Posterior vena cava (tissue), 2 donors: ENCODE results near the gene HLX. TPM values are rescaled to one million over a fixed set of nuclear protein-coding genes. Genes with fewer than 3 reads are reported as not detected.

Source experiments
- DNase-seq: peaks from one replicate; pipeline ENCODE4 v3.0.0-alpha.2; 2020; ENCODE audit warnings: low spot score
- intact Hi-C, 2 donors: fragments of 100-400 bp; cut with DNase I; formaldehyde crosslinking; loops; one replicate each; pipeline versions ENCODE4 v1.14.1 to v1.14.2; 2022 to 2023
- total RNA-seq, 2 donors: library from RNA; stranded (reverse); fragmentation: NEBNext Ultra II Directional; extraction: Animal tissue kit (Norgen Biotek cat#: 25700); gene quantifications; one replicate each; pipeline ENCODE4 v1.2.1, GENCODE V29; 2021
- donor health status: DM: yes; HTN: yes; CAD: no.
- donor health status: DM: yes; HTN: yes; CAD: no.

HLX gene
- total RNA-seq, 2 donors from 2014 or later: 16.2 to 22.1 TPM

DNA sequence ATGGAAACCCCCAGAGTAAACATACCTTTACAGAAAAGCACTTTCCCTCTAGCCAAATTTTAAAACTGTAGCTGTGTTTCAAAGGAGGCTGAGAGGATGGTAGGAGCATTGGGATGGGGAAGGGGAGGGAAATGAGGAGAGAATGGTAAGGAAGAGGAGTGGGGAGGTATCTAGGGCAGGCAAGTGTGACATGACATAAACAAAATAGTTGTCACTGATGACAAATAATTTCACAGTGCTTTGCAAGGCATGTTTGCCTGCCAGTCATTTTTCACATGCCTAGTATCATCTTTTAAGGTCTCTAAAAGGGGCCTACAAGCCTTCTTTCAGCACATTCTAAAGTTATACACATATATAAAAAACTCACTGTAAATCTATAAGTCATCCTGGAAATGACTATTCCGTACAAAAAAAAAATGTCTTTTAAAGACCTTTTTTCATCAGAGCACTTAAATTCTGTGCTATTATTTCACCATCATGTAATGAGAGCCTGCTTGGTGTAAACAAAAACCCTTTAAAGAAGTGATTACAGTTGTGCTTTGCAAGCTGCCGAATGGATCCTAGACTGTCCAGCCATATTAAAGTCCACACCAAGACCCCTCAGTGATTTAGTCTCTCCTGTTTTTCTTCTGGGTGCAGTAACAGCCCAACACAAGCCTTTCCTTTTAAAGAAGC is 38.4 kb downstream of the HLX start:
- DNase-seq: no peak
- intact Hi-C loops: no loop called here

DNA sequence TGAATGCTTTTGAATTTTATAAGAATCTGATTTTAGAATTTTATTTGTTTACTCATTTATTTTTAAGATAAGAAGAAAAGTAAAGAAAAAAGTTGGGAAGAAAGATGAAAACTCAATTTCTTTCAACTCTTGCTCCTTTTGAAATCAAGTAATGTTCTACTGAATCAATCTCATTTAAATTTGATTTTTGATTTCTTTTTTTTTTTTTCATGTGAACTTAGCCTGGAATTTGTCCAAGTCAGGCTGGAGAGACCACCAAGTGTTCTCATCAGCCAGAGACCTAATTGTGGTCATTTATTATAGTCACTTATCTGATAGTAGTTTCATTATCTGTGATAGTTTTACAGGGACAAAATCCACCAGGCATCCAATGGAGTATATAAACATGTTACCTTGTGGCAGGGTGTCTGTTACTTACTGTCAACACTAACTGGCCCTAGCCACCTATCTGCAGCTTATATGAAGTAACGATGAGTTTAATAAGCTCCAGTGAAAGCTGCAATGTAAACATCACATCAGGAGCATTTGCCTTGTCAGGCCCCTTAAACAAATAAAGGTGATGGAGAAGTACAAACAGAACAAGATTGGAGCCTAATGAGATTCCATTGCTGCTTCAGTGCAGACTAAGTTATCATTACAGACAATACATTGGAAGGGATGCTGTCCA is 39.2 kb downstream of the HLX start:
- DNase-seq: no peak
- intact Hi-C loops: no loop called here

DNA sequence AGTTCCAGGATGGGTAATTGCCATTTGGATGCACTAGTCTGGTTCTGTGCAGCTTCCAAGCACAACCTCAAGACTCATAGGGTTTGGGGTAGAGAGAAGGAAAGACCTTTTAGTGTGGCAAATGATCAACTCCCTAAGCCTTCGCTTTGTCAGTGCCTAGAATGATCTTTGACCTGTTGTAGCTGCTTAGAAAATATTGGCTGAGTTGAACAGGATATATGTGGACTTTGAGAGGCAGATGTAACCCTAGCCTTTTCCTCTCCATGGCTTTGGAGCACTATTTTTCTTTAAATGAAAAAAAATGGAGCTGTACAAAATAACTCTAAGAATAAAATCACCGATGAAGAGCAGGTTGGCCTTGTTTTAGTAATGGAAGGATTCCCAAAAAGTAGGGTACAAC is 41.7 kb downstream of the HLX start:
- intact Hi-C loops: no loop called here
- DNase-seq: no peak

DNA sequence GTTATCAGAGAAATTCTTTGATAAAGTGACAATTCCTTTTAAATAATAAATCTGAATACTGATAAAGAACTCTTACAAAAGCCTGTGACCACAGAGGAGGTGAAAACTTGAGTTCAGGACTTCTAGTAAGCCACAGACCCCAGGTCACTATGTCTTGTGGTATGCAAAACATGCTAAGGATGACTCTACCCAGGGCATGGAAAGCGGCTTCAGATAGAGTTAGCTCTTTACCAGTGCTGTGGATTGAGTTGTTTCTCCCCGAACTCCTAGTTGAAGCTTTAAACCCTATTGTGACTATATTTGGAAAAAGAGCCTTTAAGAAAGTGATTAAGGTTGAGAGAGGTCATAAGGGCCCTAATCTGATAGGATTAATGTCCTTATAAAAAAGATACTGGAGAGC is 42.3 kb downstream of the HLX start:
- intact Hi-C loops: no loop called here
- no peak for DNase-seq

DNA sequence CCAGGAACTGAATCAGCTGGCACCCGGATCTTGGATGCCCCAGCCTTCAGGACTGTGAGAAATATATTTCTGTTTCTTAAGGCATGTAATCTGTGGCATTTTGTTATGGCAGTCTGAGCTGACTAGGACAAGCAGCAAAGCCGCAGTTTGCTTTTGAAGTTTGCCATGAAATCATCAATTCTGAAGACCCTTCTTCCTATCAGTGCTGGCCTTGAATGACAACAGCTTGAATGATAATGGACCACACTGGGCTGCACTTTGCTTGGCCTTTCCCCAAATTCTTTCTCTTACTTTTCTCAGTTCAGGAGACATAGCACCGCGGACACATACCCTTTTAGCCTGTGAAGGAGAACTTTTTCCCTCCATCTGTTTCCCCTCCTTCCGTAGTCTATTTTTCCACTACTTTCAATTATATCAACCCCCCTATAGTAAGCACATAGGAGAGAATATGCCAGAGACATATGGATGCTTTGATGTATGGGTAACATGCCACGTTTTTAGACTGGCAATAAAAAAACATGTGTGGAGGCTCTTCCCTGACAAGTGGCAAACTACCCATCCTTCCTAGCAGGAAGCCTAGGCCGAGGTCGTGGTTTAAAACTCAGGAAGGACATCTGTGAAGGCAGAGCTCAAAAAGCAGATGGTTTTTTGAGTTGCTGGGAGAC is 42.9 kb downstream of the HLX start:
- intact Hi-C loops: no loop called here
- DNase-seq: no peak

DNA sequence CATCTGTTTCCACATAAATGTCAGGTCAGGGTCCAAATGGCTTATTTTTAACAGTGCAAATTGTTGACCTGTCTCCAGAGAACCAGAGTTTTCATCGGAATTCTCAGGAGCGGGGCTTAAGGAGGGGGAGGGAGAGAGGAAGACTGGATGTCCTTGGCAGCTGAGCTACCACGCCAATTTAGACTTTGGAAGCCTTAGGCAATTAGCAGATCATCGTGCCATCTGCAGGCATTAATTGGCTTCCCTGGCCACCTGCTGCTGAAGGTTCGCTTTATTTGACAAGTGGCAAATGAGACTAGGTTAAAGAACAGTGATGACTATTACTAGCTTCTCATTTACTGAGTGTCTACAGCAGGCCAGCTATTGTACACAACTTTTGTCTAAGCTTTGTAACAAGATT is 43.7 kb downstream of the HLX start:
- no peak for DNase-seq

DNA sequence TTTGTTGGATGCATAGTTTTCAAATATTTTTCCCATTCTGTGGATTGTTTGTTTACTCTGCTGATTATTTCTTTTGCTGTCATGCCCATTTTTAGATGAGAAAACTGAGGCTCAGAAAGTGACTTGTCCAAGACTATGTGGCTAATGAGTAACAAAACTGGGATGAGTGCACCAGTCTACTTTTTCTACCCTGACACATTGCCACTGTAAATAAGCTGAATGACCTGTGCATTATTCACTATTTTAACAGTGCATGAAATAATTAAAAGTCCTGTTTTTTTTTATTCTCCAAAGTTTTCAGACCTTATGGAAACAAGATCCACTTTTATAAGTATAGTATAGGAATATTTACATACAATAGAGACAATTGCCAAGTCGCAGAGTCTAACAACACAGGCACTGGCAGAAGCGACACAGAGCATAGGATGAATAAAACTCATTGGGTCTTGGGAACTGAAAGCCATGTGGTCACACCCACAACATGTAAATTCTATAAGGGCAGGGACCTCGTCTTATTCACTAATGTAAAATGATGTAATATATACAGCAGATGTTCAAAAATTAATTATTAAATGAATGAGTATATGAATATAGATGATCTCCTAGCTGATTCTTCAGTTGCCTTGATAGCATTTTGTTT is 45.2 kb downstream of the HLX start:
- intact Hi-C loops: no loop called here
- DNase-seq: no peak

More for the DNA sequence above, 43.7 kb downstream of the HLX start:
- intact Hi-C loops: no loop called here

DNA sequence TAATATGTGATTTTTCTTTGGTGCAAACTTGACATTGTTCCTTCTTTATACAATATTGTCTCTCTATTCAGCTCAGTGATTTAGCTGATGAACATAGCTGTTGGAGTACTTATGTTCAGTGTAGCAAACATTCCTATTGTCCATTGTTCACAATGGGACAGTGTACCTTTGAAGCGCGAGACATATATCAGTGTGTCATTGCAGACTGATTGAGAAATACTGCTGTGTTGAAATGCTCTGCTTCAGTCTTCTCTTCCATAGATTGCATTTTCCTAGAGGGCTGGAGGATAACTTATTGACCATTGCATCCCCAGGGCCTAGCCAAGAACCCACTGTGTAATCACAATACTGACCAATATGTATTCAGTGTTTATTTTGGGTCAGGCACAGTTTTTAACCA is 46.5 kb downstream of the HLX start:
- intact Hi-C loops: no loop called here
- no peak for DNase-seq

DNA sequence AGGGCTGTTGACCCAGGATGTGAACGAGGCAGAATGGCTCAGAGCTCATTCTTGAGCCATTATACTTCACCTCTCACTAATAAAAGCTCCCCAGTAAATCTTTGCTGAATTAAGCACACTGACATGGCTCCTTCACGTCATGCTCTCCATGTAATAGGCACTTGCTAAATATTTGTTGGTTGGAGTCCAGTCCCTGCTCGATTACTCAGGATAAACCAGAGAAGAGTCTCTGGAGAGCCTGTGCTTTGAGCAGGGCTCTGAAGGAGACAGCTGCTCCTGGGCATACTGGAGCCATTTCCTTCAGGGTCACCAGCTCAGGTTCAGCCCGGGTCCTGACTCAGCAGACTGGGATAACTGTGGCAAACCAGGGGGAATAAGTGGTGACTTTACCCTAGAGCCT is 46.9 kb downstream of the HLX start:
- intact Hi-C loops: no loop called here
- DNase-seq: no peak

DNA sequence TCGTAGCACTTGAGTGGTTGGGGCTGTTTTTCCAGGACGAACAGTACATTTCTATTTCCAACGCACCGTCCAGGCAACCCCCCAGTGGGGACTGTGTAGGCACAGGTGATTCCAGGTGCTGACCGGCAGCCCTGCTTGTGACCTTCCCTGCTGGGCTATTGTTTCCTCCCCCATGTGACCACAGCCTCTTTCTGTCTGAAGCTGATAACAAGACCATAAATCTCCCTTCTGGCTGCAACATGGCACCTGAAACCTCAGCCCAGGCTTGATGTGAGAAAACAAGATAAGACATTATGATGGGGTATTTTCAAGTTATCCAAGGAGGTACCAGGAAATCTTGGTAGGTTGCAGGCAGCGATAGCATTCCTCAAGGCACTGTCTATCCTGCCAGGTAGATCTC is 48.2 kb downstream of the HLX start:
- DNase-seq: no peak
- intact Hi-C loops: no loop called here

DNA sequence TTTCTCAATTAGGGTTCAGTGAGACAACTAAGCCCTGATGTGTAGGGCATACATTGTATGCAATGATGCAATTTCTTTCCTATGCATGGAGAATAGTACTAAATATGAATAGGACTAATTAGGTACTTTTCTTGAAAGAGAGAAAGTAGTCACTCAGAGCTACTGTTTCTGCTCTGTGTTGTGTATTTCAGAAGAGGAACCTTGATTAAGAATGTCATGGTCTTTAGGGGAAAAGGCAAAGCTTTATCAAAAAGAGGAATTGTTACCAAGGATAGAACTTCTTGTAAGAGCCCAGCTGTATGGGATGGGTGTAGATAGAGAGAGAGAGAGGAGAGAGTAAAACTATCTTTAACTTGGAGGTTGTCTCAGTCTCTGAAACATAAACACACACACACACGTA is 49.1 kb downstream of the HLX start:
- no peak for DNase-seq
- intact Hi-C loops: no loop called here

DNA sequence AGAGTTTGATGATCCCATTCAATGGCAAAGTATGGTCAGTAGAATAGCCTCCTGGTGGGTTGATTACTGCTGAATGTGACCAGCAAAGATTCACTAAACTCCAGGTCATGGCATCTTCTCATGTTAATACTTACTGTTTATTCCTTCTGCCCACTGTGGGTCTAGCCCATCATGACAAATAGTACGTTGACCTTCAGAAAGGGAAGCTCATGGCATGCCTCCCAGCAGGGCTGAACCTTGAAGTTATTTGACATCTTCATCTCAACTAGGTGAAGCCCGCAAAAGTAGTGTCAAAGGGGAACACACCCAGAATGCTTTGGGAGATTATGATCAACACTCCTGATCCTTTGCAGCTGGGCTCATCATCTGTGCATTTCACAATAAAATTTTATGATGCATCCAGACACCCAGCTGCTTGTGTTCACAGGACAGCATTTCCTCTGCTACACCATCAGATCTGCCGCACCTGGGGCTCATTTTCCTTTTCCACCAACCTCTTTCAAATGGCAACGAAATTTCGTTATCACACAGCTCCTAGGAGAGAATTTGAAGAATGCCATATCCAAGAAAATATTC is 49.6 kb downstream of the HLX start:
- intact Hi-C loops: no loop called here

DNA sequence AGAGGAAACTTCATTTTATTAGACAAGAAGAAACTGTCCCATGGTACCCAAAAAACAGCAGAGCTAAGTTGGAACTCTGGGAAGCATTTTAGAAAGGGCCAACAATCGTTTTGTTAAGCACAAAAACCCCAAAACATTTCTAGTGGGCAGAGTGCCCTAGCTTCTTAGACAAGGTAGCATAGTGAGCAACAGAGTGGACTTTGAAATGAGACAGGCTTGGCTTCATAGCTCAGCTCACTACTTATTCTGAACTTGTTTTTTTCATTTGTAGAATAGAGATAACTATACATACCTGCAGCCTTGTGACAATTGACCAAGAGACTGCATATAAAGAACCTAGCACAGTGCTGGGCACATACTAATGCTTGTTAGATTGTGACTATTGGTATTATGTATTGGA is 50.1 kb downstream of the HLX start:
- no peak for DNase-seq

More for the DNA sequence above, 49.6 kb downstream of the HLX start:
- no peak for DNase-seq

More for the DNA sequence above, 50.1 kb downstream of the HLX start:
- intact Hi-C loops: no loop called here

Other genes starting within 250 kb of the HLX start
- gene C1orf115, start 189.1 kb upstream of the HLX start, total RNA-seq: 1 to 10 TPM; 6.9 to 7.4 TPM
- 10 to 100 TPM; 11.8 to 15.2 TPM for gene MTARC2, start 131.1 kb upstream of the HLX start, total RNA-seq
- gene MTARC1, start 92.5 kb upstream of the HLX start, total RNA-seq: 1 to 10 TPM; 6.7 to 9.2 TPM